Glomerular visceral epithelial cell (primary cell): Measurements from ENCODE around the gene EPHB1.

Experiments
- DNase-seq: peaks from one replicate; pipeline ENCODE4 v3.0.0-alpha.2; 2016; ENCODE audit errors: extremely low spot score

Gene EPHB1

GRCh38 chr3:134808835-134809234 lies 13.8 kb downstream of the EPHB1 start:
- DNase-seq: no peak

- no peak for DNase-seq
Measured at GRCh38 chr3:134809427-134810051, 14.5 kb downstream of the EPHB1 start.

GRCh38 chr3:134810052-134810435 lies 15.0 kb downstream of the EPHB1 start:
- DNase-seq: no peak

- DNase-seq: no peak
Measured at GRCh38 chr3:134810850-134811249, 15.8 kb downstream of the EPHB1 start.

GRCh38 chr3:134813618-134814017 lies 18.6 kb downstream of the EPHB1 start:
- no peak for DNase-seq

- DNase-seq: no peak
Measured at GRCh38 chr3:134815519-134815918, 20.5 kb downstream of the EPHB1 start.

- no peak for DNase-seq
Measured at GRCh38 chr3:134816623-134817022, 21.6 kb downstream of the EPHB1 start.

- no peak for DNase-seq
Measured at GRCh38 chr3:134817297-134817696, 22.2 kb downstream of the EPHB1 start.

GRCh38 chr3:134820994-134821393 lies 25.9 kb downstream of the EPHB1 start:
- no peak for DNase-seq

GRCh38 chr3:134822090-134822489 lies 27.0 kb downstream of the EPHB1 start:
- no peak for DNase-seq

GRCh38 chr3:134823679-134824078 lies 28.6 kb downstream of the EPHB1 start:
- DNase-seq: no peak

GRCh38 chr3:134824791-134825190 lies 29.7 kb downstream of the EPHB1 start:
- DNase-seq: no peak

GRCh38 chr3:134827213-134827612 lies 32.2 kb downstream of the EPHB1 start:
- DNase-seq: no peak

- no peak for DNase-seq
Measured at GRCh38 chr3:134829721-134830120, 34.7 kb downstream of the EPHB1 start.

GRCh38 chr3:134832585-134832984 lies 37.5 kb downstream of the EPHB1 start:
- DNase-seq: no peak

- DNase-seq: no peak
Measured at GRCh38 chr3:134833453-134834163, 38.5 kb downstream of the EPHB1 start.

- no peak for DNase-seq
Measured at GRCh38 chr3:134836921-134837320, 41.9 kb downstream of the EPHB1 start.

GRCh38 chr3:134838599-134838998 lies 43.5 kb downstream of the EPHB1 start:
- no peak for DNase-seq

GRCh38 chr3:134839422-134839821 lies 44.4 kb downstream of the EPHB1 start:
- no peak for DNase-seq

GRCh38 chr3:134839990-134840389 lies 44.9 kb downstream of the EPHB1 start:
- DNase-seq: no peak

GRCh38 chr3:134840459-134840858 lies 45.4 kb downstream of the EPHB1 start:
- DNase-seq: no peak

- no peak for DNase-seq
Measured at GRCh38 chr3:134846084-134846483, 51.0 kb downstream of the EPHB1 start.

GRCh38 chr3:134846911-134847317 lies 51.9 kb downstream of the EPHB1 start:
- DNase-seq: peak; percentile 90

GRCh38 chr3:134847349-134847748 lies 52.3 kb downstream of the EPHB1 start:
- peak; percentile 8 for DNase-seq
